ENCODE results near the gene DR1. TPM values are rescaled to one million over a fixed set of nuclear protein-coding genes. Genes with fewer than 3 reads are reported as not detected.

DR1 gene
- total and polyA plus RNA-seq, 10 of the 15 experiments (the other 5 are each of a cell fraction or from before 2014, with no cell fraction given) = 7.4 to 56.1 (median 35.4) TPM

DNA sequence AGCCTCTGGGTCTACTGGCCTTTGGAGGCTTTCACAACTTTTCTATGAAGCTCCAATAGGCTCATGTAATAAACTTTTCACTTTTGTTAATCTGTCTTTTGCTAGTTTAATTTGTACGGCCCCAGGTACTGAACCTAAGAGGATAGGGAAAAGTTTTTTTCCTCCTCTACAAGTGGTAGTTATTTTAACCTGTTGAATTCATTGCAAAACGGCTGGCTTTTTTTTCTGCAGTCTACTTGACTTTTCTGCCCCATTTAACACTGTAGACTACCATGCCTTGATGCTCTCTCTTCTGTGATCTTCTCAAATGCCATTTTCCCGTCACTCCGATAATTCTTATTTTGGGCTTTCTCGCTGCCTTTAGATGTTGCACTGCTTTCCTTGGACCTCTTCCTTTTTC lies 43.6 kb upstream of the DR1 start (continued):
- TF ChIP-seq, protein P1, sequence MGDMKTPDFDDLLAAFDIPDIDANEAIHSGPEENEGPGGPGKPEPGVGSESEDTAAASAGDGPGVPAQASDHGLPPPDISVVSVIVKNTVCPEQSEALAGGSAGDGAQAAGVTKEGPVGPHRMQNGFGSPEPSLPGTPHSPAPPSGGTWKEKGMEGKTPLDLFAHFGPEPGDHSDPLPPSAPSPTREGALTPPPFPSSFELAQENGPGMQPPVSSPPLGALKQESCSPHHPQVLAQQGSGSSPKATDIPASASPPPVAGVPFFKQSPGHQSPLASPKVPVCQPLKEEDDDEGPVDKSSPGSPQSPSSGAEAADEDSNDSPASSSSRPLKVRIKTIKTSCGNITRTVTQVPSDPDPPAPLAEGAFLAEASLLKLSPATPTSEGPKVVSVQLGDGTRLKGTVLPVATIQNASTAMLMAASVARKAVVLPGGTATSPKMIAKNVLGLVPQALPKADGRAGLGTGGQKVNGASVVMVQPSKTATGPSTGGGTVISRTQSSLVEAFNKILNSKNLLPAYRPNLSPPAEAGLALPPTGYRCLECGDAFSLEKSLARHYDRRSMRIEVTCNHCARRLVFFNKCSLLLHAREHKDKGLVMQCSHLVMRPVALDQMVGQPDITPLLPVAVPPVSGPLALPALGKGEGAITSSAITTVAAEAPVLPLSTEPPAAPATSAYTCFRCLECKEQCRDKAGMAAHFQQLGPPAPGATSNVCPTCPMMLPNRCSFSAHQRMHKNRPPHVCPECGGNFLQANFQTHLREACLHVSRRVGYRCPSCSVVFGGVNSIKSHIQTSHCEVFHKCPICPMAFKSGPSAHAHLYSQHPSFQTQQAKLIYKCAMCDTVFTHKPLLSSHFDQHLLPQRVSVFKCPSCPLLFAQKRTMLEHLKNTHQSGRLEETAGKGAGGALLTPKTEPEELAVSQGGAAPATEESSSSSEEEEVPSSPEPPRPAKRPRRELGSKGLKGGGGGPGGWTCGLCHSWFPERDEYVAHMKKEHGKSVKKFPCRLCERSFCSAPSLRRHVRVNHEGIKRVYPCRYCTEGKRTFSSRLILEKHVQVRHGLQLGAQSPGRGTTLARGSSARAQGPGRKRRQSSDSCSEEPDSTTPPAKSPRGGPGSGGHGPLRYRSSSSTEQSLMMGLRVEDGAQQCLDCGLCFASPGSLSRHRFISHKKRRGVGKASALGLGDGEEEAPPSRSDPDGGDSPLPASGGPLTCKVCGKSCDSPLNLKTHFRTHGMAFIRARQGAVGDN (IDR thresholded peaks at IDR 0.05) = no peak

DNA sequence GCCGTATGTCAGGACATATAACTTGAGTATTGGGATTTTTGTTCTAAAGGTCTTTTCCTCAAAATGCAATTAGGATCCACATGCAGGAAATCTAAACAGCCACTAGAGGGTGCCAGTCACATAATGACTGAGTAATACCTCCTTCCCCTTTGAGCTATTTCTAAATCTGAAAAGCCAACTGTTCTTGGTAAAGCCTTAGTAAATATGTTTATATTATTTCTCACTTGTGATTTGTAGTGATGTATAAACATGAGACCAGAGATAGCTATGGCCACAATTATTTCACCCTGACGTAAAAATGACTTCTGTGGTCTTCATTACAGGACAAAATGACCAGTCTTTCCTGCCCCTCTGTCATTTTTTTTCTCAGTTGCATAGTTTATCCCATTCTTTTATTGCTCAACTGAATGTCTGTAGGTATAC lies 41.0 kb upstream of the DR1 start:
- Histone ChIP-seq H3K9ac (ENCODE audit: control insufficient read depth, insufficient read depth, low read length) (no peak overlapping the region), H3K27ac (ENCODE audit: control insufficient read depth, insufficient read depth) (no peak overlapping the region), H3K4me1 (ENCODE audit: control insufficient read depth, insufficient read depth, low read length) (no peaks in the 10 kb centered on the region), H3K9me3 (replicated peaks; ENCODE audit: control insufficient read depth, insufficient read depth, low read length) (no peaks in the 10 kb centered on the region), H3K27me3 (replicated peaks in 1 of 2; ENCODE audit: control insufficient read depth in 2 of 2, insufficient read depth in 2 of 2, low read length in 1 of 2) (no peaks in the 10 kb centered on the region), H3K36me3 (ENCODE audit: control insufficient read depth in 2 of 2, insufficient read depth in 2 of 2, low read length in 1 of 2) (no peaks in the 10 kb centered on the region), H3K4me2 (ENCODE audit: control insufficient read depth, insufficient read depth) (no peak overlapping the region), H3K4me3 (no peak overlapping the region), H2AFZ (ENCODE audit: control insufficient read depth, low read depth, low read length) (no peak overlapping the region), H4K20me1 (ENCODE audit: control insufficient read depth, insufficient read depth) (no peaks in the 10 kb centered on the region), H3K79me2 (ENCODE audit: control insufficient read depth, insufficient read depth, low read length) (no peaks in the 10 kb centered on the region)
- ATAC-seq (peak; percentile 82), DNase-seq (ENCODE audit: low read depth, low spot score) (peak; percentile 12), FAIRE-seq (peak; percentile 47)
- 18% methylated on average over 2 of the region's 2 CpGs for WGBS (ENCODE audit: insufficient coverage, insufficient replicate concordance, low lambda C conversion rate, missing lambda C conversion rate)
- POLR2A ChIA-PET = interaction anchor here (0.5 to 1.0 kb wide), 3 partner anchors 15 to 566 kb away, joined by 3 to 5 read pairs (median 4); no protein-coding TSS in a partner anchor
- RAD21 ChIA-PET (ENCODE audit: unreplicated experiment) = interaction anchor here (0.8 to 3.2 kb wide), 33 partner anchors 9 to 547 kb away, joined by 3 to 31 read pairs (median 4); partner anchors contain the start of genes DR1 and MTF2
- intact Hi-C loops (cut with micrococcal nuclease; ENCODE audit: unreplicated experiment) = loop anchor here (1.0 to 2.0 kb wide), 2 partner anchors 324 to 540 kb away; no protein-coding TSS in a partner anchor
- SMC1A ChIA-PET (ENCODE audit: uncharacterized antibody, unreplicated experiment) = interaction anchor here (0.6 to 3.6 kb wide), 42 partner anchors 8 to 546 kb away, joined by 3 to 34 read pairs (median 4); partner anchors contain the start of gene MTF2
- in situ Hi-C loops (cut with MboI) = loop anchor here (10.0 kb wide), 2 partner anchors 320 to 540 kb away; no protein-coding TSS in a partner anchor
- CTCF ChIA-PET = interaction anchor here (0.6 to 3.4 kb wide), 90 partner anchors 8 to 736 kb away, joined by 3 to 48 read pairs (median 4); partner anchors contain the start of genes DR1 and MTF2
- no TSS peak for BruUV-seq (replicated peaks)
- TF ChIP-seq SMC3 (IDR thresholded peaks at IDR 0.05; ENCODE audit: borderline replicate concordance, low read length) (peak; percentile 84), BMI1 (IDR thresholded peaks at IDR 0.05; ENCODE audit: borderline replicate concordance) (no peak), RB1 (IDR thresholded peaks at IDR 0.05; ENCODE audit: borderline replicate concordance) (no peak), RAD21 (IDR thresholded peaks at IDR 0.05; ENCODE audit: insufficient read depth, low read depth, low read length) (peak; percentile 92)
- TF ChIP-seq, protein P2, sequence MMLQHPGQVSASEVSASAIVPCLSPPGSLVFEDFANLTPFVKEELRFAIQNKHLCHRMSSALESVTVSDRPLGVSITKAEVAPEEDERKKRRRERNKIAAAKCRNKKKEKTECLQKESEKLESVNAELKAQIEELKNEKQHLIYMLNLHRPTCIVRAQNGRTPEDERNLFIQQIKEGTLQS (IDR thresholded peaks at IDR 0.05; ENCODE audit: borderline replicate concordance, extremely low read depth, low read depth, low read length) = 0 out of 2 replicates have a peak, but pooled peaks have one; percentile 43
- TF ChIP-seq, protein P3, sequence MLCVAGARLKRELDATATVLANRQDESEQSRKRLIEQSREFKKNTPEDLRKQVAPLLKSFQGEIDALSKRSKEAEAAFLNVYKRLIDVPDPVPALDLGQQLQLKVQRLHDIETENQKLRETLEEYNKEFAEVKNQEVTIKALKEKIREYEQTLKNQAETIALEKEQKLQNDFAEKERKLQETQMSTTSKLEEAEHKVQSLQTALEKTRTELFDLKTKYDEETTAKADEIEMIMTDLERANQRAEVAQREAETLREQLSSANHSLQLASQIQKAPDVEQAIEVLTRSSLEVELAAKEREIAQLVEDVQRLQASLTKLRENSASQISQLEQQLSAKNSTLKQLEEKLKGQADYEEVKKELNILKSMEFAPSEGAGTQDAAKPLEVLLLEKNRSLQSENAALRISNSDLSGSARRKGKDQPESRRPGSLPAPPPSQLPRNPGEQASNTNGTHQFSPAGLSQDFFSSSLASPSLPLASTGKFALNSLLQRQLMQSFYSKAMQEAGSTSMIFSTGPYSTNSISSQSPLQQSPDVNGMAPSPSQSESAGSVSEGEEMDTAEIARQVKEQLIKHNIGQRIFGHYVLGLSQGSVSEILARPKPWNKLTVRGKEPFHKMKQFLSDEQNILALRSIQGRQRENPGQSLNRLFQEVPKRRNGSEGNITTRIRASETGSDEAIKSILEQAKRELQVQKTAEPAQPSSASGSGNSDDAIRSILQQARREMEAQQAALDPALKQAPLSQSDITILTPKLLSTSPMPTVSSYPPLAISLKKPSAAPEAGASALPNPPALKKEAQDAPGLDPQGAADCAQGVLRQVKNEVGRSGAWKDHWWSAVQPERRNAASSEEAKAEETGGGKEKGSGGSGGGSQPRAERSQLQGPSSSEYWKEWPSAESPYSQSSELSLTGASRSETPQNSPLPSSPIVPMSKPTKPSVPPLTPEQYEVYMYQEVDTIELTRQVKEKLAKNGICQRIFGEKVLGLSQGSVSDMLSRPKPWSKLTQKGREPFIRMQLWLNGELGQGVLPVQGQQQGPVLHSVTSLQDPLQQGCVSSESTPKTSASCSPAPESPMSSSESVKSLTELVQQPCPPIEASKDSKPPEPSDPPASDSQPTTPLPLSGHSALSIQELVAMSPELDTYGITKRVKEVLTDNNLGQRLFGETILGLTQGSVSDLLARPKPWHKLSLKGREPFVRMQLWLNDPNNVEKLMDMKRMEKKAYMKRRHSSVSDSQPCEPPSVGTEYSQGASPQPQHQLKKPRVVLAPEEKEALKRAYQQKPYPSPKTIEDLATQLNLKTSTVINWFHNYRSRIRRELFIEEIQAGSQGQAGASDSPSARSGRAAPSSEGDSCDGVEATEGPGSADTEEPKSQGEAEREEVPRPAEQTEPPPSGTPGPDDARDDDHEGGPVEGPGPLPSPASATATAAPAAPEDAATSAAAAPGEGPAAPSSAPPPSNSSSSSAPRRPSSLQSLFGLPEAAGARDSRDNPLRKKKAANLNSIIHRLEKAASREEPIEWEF (IDR thresholded peaks at IDR 0.05; ENCODE audit: insufficient replicate concordance, low read depth, low read length) = peak; percentile 2
- TF ChIP-seq, protein P4, sequence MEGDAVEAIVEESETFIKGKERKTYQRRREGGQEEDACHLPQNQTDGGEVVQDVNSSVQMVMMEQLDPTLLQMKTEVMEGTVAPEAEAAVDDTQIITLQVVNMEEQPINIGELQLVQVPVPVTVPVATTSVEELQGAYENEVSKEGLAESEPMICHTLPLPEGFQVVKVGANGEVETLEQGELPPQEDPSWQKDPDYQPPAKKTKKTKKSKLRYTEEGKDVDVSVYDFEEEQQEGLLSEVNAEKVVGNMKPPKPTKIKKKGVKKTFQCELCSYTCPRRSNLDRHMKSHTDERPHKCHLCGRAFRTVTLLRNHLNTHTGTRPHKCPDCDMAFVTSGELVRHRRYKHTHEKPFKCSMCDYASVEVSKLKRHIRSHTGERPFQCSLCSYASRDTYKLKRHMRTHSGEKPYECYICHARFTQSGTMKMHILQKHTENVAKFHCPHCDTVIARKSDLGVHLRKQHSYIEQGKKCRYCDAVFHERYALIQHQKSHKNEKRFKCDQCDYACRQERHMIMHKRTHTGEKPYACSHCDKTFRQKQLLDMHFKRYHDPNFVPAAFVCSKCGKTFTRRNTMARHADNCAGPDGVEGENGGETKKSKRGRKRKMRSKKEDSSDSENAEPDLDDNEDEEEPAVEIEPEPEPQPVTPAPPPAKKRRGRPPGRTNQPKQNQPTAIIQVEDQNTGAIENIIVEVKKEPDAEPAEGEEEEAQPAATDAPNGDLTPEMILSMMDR (IDR thresholded peaks at IDR 0.05 in 2 of 3, conservative IDR thresholded peaks at IDR 0.05 in 1 of 3; ENCODE audit: control insufficient read depth in 2 of 3, extremely low read depth in 1 of 3, insufficient read depth in 1 of 3, low read depth in 3 of 3, low read length in 3 of 3) = peak; percentile 72 to 89 (median 88)

Measured in GM12878 (cell line).